ENCODE results near the gene MRPL23. TPM values are rescaled to one million over a fixed set of nuclear protein-coding genes. Genes with fewer than 3 reads are reported as not detected.

The MRPL23 gene
- total and polyA plus RNA-seq, 2 donors (not counting 1 experiment from before 2014, with no cell fraction given), result 68.2 to 95.3 TPM

- DNase-seq (ENCODE audit: low read depth in 2 of 2), result no peak
- Histone ChIP-seq H3K4me3 (replicated peaks in 1 of 4; ENCODE audit: control extremely low read depth in 1 of 4, insufficient read depth in 1 of 4, low read depth in 3 of 4, low read length in 4 of 4) (no peak overlapping the region), H3K36me3 (ENCODE audit: control insufficient read depth, insufficient read depth, low read length) (no peaks in the 10 kb centered on the region), H2AFZ (ENCODE audit: low read length) (no peak overlapping the region), H3K27me3 (ENCODE audit: control insufficient read depth, insufficient read depth, low read length) (peaks cover 2% of the 10 kb centered on the region), H4K20me1 (ENCODE audit: control insufficient read depth, extremely low read depth, insufficient read depth, low read length) (no peaks in the 10 kb centered on the region), H3K9ac (ENCODE audit: insufficient read depth, low read length) (no peak overlapping the region), H3K9me3 (ENCODE audit: control insufficient read depth, insufficient read depth, low read depth, low read length) (no peaks in the 10 kb centered on the region), H3K27ac (ENCODE audit: insufficient read depth, low read length) (no peak overlapping the region), H3K4me1 (ENCODE audit: control insufficient read depth, extremely low read depth, insufficient read depth, low read length) (no peaks in the 10 kb centered on the region), H3K79me2 (ENCODE audit: control insufficient read depth, insufficient read depth, low read length) (no peaks in the 10 kb centered on the region), H3K4me2 (ENCODE audit: extremely low read depth, insufficient read depth, low read length) (no peak overlapping the region)
- TF ChIP-seq EZH2 (IDR thresholded peaks at IDR 0.05; ENCODE audit: low read length, missing control alignments), result no peak
- TF ChIP-seq, protein P1, sequence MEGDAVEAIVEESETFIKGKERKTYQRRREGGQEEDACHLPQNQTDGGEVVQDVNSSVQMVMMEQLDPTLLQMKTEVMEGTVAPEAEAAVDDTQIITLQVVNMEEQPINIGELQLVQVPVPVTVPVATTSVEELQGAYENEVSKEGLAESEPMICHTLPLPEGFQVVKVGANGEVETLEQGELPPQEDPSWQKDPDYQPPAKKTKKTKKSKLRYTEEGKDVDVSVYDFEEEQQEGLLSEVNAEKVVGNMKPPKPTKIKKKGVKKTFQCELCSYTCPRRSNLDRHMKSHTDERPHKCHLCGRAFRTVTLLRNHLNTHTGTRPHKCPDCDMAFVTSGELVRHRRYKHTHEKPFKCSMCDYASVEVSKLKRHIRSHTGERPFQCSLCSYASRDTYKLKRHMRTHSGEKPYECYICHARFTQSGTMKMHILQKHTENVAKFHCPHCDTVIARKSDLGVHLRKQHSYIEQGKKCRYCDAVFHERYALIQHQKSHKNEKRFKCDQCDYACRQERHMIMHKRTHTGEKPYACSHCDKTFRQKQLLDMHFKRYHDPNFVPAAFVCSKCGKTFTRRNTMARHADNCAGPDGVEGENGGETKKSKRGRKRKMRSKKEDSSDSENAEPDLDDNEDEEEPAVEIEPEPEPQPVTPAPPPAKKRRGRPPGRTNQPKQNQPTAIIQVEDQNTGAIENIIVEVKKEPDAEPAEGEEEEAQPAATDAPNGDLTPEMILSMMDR (conservative IDR thresholded peaks at IDR 0.05 in 1 of 2, IDR thresholded peaks at IDR 0.05 in 1 of 2; ENCODE audit: low read depth in 1 of 2, low read length in 2 of 2), result no peak
Observed at GRCh38 chr11:1906181-1906580, 41.0 kb upstream of the MRPL23 start.

DNA sequence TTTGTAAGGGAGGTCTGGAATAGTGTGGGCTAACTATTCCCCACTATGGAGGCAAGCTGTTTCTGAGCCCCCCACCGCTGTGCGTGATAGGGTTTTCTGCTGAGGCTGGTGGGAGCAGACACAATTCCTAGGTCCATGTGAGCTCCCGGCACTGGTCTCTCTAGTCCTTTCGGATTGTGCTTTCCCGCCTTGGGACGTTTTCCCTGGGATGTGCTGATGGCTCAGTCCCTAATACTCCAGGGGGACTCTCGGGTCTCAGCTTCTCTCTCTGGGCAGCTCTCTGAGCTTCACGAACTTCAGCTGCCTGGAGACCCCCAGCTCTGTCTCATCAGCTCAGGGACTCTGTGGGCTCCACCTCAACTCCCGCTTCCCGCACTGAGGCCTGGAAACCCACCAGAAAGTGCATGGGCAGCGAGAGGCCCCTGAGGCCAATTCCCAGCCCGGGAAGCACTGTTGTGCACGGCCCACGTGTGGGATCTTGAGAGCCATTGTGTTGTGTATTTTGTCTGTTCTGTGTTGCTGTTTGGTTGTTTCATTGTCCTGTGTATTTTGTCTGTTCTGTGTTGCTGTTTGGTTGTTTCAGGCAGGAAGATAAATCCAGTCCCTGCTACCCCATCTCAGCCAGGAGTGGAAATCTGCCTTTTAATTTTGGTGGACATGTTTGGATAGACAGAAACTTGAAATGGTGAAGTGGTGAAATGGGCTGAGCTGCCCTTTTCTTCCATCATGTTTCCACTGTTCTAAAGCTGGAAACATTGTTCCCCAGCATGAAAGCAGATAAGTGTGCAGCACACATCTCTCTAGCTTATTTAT, 40.3 kb upstream of the MRPL23 start:
- DNase-seq (ENCODE audit: low read depth in 2 of 2), result no peak
- no peak overlapping the region for H3K4me2 ChIP-seq (ENCODE audit: extremely low read depth, insufficient read depth, low read length)
- no peaks in the 10 kb centered on the region for H3K79me2 ChIP-seq (ENCODE audit: control insufficient read depth, insufficient read depth, low read length)

DNA sequence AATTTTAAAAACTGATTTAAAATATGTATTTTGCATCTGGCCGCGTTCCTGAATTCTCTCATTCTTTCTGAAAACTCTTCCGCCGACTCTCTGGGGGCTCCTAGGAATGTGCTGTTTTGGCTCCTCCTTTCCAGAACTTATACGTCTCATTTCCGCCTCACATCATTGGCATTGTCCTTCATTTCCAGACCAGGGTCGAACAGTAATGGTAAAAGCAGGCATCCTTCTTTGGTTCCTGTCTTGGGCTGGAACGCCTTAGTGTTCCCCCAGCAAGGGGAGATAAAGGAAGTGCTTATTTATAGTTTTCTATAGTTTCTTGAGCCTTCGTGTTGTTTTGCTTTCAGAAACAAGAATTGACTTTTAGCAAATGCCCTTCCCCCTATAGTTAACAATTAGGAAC, 38.5 kb upstream of the MRPL23 start:
- Histone ChIP-seq H2AFZ (ENCODE audit: low read length) (peak overlapping the region; percentile 78), H3K27ac (ENCODE audit: insufficient read depth, low read length) (no peak overlapping the region), H3K4me1 (ENCODE audit: control insufficient read depth, extremely low read depth, insufficient read depth, low read length) (no peaks in the 10 kb centered on the region), H3K4me3 (replicated peaks in 1 of 4; ENCODE audit: control extremely low read depth in 1 of 4, insufficient read depth in 1 of 4, low read depth in 3 of 4, low read length in 4 of 4) (peak overlapping the region in 1 of 4 experiments; percentile 14), H3K79me2 (ENCODE audit: control insufficient read depth, insufficient read depth, low read length) (no peaks in the 10 kb centered on the region), H3K9me3 (ENCODE audit: control insufficient read depth, insufficient read depth, low read depth, low read length) (no peaks in the 10 kb centered on the region), H3K27me3 (ENCODE audit: control insufficient read depth, insufficient read depth, low read length) (peaks cover 2% of the 10 kb centered on the region), H3K9ac (ENCODE audit: insufficient read depth, low read length) (no peak overlapping the region), H3K36me3 (ENCODE audit: control insufficient read depth, insufficient read depth, low read length) (no peaks in the 10 kb centered on the region), H4K20me1 (ENCODE audit: control insufficient read depth, extremely low read depth, insufficient read depth, low read length) (no peaks in the 10 kb centered on the region), H3K4me2 (ENCODE audit: extremely low read depth, insufficient read depth, low read length) (peak overlapping the region; percentile 78)
- DNase-seq (ENCODE audit: low read depth in 2 of 2), result peak in 1 of 2 donors; percentile 19
- TF ChIP-seq EZH2 (IDR thresholded peaks at IDR 0.05; ENCODE audit: low read length, missing control alignments), result no peak
- TF ChIP-seq, protein P1 (conservative IDR thresholded peaks at IDR 0.05 in 1 of 2, IDR thresholded peaks at IDR 0.05 in 1 of 2; ENCODE audit: low read depth in 1 of 2, low read length in 2 of 2), result no peak

More for the DNA sequence above, 40.3 kb upstream of the MRPL23 start:
- H3K27ac ChIP-seq (ENCODE audit: insufficient read depth, low read length), result no peak overlapping the region
- no peak overlapping the region for H3K9ac ChIP-seq (ENCODE audit: insufficient read depth, low read length)
- H3K27me3 ChIP-seq (ENCODE audit: control insufficient read depth, insufficient read depth, low read length), result peaks cover 2% of the 10 kb centered on the region
- H3K36me3 ChIP-seq (ENCODE audit: control insufficient read depth, insufficient read depth, low read length), result no peaks in the 10 kb centered on the region
- no peaks in the 10 kb centered on the region for H3K4me1 ChIP-seq (ENCODE audit: control insufficient read depth, extremely low read depth, insufficient read depth, low read length)
- no peaks in the 10 kb centered on the region for H3K9me3 ChIP-seq (ENCODE audit: control insufficient read depth, insufficient read depth, low read depth, low read length)
- H4K20me1 ChIP-seq (ENCODE audit: control insufficient read depth, extremely low read depth, insufficient read depth, low read length), result no peaks in the 10 kb centered on the region
- H2AFZ ChIP-seq (ENCODE audit: low read length), result no peak overlapping the region
- no peak overlapping the region for H3K4me3 ChIP-seq (replicated peaks in 1 of 4; ENCODE audit: control extremely low read depth in 1 of 4, insufficient read depth in 1 of 4, low read depth in 3 of 4, low read length in 4 of 4)
- TF ChIP-seq, protein P1 (conservative IDR thresholded peaks at IDR 0.05 in 1 of 2, IDR thresholded peaks at IDR 0.05 in 1 of 2; ENCODE audit: low read depth in 1 of 2, low read length in 2 of 2), result no peak
- no peak for TF ChIP-seq EZH2 (IDR thresholded peaks at IDR 0.05; ENCODE audit: low read length, missing control alignments)
